Transverse colon (tissue), 4 donors: ENCODE data around the gene CHST13.

Experiments used
- EP300 ChIP-seq: sonication (generic); formaldehyde crosslinking; IDR thresholded peaks from one replicate; pipeline ENCODE4 v1.6.1; 2017; ENCODE audit warnings: antibody characterized with exemption, low read depth
- POLR2A ChIP-seq: fragments of 450-650 bp; IDR thresholded peaks from one replicate; pipeline ENCODE4 v1.6.1; 2016; ENCODE audit warnings: antibody characterized with exemption, mild to moderate bottlenecking, moderate library complexity
- POLR2AphosphoS5 ChIP-seq, 3 donors: sonication (generic); formaldehyde crosslinking; IDR thresholded peaks; one replicate each; pipeline ENCODE4 v1.6.1; 2016; ENCODE audit warnings: antibody characterized with exemption in 3 of 3
- TF ChIP-seq, protein P1 (sequence below), 5 experiments: fragments of 200-600 bp in 3 of 5; fragments of 450-650 bp in 2 of 5; sonication (generic) in 3 of 5; IDR thresholded peaks; 1 replicate in 2 of 5; 2 replicates in 3 of 5; pipeline ENCODE4 v1.5.1; 2016 to 2017; ENCODE audit warnings: antibody characterized with exemption in 5 of 5, inconsistent platforms in 3 of 5, mild to moderate bottlenecking in 2 of 5, moderate library complexity in 1 of 5

DNA sequence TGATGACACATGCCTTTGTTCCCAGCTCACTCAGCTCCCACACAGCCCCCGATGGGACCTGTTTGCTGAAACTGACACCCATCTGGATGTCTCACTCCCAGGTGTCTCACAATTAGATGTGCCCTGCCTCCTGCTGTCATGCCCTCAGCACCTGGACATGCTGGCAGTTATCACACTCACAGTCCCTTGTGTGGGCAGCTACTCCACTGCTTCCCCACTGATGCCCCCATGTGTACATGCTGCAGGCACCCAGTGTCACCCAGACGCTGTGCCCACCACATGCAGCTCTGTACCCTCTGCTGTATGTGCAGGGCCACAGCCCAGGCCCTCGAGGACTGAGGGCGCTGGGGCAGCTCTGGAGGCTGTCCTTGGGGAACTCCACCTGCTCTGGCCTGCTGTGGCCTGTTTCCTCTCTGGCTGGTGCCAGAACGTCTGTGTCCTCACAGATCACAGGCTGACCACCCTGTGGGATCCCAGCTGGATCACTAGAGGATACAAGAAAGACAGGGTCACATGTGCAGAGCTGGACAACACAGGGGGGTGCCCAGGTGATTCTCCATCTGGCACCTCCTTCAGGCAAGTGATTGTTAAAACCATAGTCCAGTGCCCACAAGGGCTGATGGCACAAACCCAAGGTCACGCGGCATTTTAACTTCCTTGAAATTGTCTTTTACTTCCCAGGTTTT, 20.8 kb downstream of the CHST13 start:
- TF ChIP-seq, protein P1, sequence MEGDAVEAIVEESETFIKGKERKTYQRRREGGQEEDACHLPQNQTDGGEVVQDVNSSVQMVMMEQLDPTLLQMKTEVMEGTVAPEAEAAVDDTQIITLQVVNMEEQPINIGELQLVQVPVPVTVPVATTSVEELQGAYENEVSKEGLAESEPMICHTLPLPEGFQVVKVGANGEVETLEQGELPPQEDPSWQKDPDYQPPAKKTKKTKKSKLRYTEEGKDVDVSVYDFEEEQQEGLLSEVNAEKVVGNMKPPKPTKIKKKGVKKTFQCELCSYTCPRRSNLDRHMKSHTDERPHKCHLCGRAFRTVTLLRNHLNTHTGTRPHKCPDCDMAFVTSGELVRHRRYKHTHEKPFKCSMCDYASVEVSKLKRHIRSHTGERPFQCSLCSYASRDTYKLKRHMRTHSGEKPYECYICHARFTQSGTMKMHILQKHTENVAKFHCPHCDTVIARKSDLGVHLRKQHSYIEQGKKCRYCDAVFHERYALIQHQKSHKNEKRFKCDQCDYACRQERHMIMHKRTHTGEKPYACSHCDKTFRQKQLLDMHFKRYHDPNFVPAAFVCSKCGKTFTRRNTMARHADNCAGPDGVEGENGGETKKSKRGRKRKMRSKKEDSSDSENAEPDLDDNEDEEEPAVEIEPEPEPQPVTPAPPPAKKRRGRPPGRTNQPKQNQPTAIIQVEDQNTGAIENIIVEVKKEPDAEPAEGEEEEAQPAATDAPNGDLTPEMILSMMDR (IDR thresholded peaks at IDR 0.05) = no peak
- no peak for TF ChIP-seq POLR2A
- TF ChIP-seq EP300 = no peak
- TF ChIP-seq POLR2AphosphoS5 (IDR thresholded peaks at IDR 0.05) = no peak
